Measurements from ENCODE around the gene STAG2.

- TF ChIP-seq CTCF (IDR thresholded peaks at IDR 0.05), result no peak
- TF ChIP-seq EZH2phosphoT487 (IDR thresholded peaks at IDR 0.05), result no peak
Observed at GRCh38 chrX:124028182-124028581, 66.7 kb downstream of the STAG2 start.

Data from neural progenitor cell (in vitro differentiated cells).